Right cardiac atrium (tissue), 5 donors: ENCODE data around the gene CLCN6. TPM values are rescaled to one million over a fixed set of nuclear protein-coding genes. Genes with fewer than 3 reads are reported as not detected.

Source experiments
- ATAC-seq, 2 donors: fragments of 200-7000 bp; cut with Tn5 transposase; one replicate each; pipeline versions ENCODE4 v1.8.0 to v1.9.1; 2020; ENCODE audit warnings: moderate library complexity in 2 of 2, mild to moderate bottlenecking in 1 of 2
- DNase-seq, 3 donors: peaks; one replicate each; pipeline ENCODE4 v3.0.0-alpha.2; 2020
- H3K27ac ChIP-seq: one replicate; pipeline ENCODE4 v1.5.1; 2013; ENCODE audit warnings: mild to moderate bottlenecking, low read length, control low read depth, moderate library complexity
- H3K27me3 ChIP-seq: one replicate; pipeline ENCODE4 v1.6.1; 2013; ENCODE audit not compliant: control insufficient read depth, insufficient read depth
- H3K4me1 ChIP-seq: one replicate; pipeline ENCODE4 v1.6.1; 2013; ENCODE audit warnings: low read length; ENCODE audit not compliant: control insufficient read depth, insufficient read depth
- H3K4me3 ChIP-seq: one replicate; pipeline ENCODE4 v1.5.1; 2013; ENCODE audit warnings: low read length, control low read depth
- H3K9me3 ChIP-seq: one replicate; pipeline ENCODE4 v1.6.1; 2013; ENCODE audit warnings: low read length; ENCODE audit not compliant: control insufficient read depth
- WGBS: extraction: QIAGEN DNeasy Blood & Tissue Kit; methylation state at CpG from one replicate; pipeline ENCODE4 v1.1.7; 2013; 5-methylcytosine and 5-hydroxymethylcytosine counted together
- intact Hi-C, 4 donors: fragments of 100-400 bp; cut with DNase I; formaldehyde crosslinking; loops; one replicate each; pipeline versions ENCODE4 v1.11.0 to v1.14.0; 2022 to 2023
- polyA plus RNA-seq: library from polyadenylated mRNA; stranded (reverse); fragments of 200-250 nt; gene quantifications from one replicate; pipeline ENCODE4 v1.2.3, GENCODE V29; 2013
- total RNA-seq, 4 donors: library from RNA; stranded (reverse); fragmentation: NEBNext Ultra II Directional; extraction: Animal tissue kit (Norgen Biotek cat#: 25700); gene quantifications; one replicate each; pipeline ENCODE4 v1.2.1, GENCODE V29; 2021
- donor health status: healthy with polysubstance abuse.
- donor health status: DM: no; HTN: yes; CAD: no.
- donor health status: DM: no; HTN: no; CAD: no.
- donor health status: DM: no; HTN: yes; CAD: no; lungs with severe emphysema.
- donor health status: DM: yes; HTN: yes; CAD: no.

The CLCN6 gene
- total and polyA plus RNA-seq, 5 donors: 16.2 to 54.9 (median 34.0) TPM

DNA sequence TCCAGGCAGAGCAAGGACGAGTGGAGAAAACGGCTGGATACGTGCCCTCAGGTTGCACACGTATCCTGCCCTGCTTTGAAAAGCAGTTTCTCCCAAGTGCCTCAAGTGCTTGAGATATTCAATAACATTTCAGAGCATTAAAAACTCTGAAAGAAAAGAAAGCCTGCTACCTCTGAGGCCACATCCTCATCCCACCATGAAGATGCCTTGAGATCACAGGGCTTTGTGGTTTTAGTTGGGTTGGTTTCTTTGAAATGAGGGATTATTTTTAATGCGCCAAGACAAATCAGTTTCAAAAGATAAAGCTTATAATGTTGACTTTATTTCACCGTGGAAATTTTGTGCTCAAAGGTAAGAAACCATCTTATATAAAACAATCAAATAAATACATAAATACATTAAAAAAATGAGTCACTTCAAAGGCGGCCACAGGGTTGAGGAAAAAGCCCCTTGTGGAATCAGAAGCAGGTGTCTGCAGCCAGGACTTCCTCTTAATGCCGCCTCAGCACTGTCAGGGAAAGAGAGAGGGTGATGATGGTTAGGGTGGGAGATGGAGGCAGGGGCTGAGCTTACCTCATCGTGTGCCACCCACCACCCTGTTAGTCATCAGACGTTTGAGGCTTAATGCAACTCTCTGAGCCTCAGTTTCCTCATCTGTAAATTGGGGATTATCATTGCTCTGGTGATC is 51.3 kb downstream of the CLCN6 start:
- Histone ChIP-seq H3K27ac (peak overlapping the region; percentile 61), H3K4me1 (no peaks in the 10 kb centered on the region), H3K4me3 (no peak overlapping the region), H3K27me3 (no peaks in the 10 kb centered on the region), H3K9me3 (no peaks in the 10 kb centered on the region)
- ATAC-seq (no peak), DNase-seq (no peak)
- intact Hi-C loops: no loop called here
- WGBS: 43% methylated on average over 10 of the region's 10 CpGs

DNA sequence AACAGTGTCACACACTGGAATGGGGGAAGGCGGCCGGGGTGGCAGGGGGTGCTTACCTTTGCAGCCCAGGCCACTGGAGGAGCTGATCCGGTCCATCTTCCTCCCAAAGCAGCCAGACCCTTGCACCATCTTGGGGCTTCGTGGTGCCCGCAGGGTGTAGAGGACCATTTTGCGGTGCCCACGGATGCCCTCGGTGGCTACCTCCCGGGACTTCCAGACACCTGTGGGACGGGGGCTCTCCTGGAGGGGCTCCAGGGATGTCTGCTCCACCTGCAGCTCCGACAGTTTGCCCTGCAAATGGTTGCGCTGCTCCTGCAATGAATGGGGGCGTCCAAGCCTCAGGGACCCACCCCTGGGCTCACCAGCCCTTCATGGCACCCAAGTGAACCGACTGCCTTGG is 52.2 kb downstream of the CLCN6 start:
- WGBS: 80% methylated on average over 14 of the region's 14 CpGs
- Histone ChIP-seq H3K4me3 (peak overlapping the region; percentile 20), H3K9me3 (no peaks in the 10 kb centered on the region), H3K27ac (peak overlapping the region; percentile 20), H3K27me3 (no peaks in the 10 kb centered on the region), H3K4me1 (no peaks in the 10 kb centered on the region)
- ATAC-seq (peak; percentile 8 to 15), DNase-seq (no peak)
- intact Hi-C loops: no loop called here

DNA sequence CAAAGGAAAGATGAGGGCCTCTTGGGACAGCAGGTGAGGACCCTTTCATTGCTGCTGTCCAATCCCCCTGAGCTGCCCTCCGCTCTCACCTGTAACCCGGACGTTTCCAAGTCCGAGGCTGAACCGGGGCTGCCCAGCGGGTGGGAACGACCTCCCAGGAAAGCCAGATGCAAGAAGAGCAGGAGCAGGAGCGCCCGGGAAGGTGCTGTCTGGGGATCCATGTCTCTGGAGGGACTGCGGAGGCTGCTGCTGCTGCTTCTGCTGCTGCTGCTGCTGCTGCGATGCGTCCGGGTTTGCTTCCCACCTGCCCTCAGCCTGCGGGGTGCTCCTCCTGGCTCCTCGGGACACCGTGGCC is 52.6 kb downstream of the CLCN6 start, which contains the start of gene NPPB:
Gene NPPB, minus strand, starts transcription at position 333 of the 355 bp plus-strand sequence. Its CDS starts 112 bp downstream, at position 221.
- ATAC-seq (no peak), DNase-seq (no peak)
- H3K4me3 ChIP-seq: peak within 1 kb of the TSS; percentile 20
- no peaks in the 10 kb centered on the region for H3K4me1 ChIP-seq
- no peaks in the 10 kb centered on the region for H3K9me3 ChIP-seq
- H3K27ac ChIP-seq: peak within 1 kb of the TSS; percentile 20
- 16% methylated on average over 16 of the region's 16 CpGs for WGBS
- intact Hi-C loops: no loop called here
- H3K27me3 ChIP-seq: no peaks in the 10 kb centered on the region

DNA sequence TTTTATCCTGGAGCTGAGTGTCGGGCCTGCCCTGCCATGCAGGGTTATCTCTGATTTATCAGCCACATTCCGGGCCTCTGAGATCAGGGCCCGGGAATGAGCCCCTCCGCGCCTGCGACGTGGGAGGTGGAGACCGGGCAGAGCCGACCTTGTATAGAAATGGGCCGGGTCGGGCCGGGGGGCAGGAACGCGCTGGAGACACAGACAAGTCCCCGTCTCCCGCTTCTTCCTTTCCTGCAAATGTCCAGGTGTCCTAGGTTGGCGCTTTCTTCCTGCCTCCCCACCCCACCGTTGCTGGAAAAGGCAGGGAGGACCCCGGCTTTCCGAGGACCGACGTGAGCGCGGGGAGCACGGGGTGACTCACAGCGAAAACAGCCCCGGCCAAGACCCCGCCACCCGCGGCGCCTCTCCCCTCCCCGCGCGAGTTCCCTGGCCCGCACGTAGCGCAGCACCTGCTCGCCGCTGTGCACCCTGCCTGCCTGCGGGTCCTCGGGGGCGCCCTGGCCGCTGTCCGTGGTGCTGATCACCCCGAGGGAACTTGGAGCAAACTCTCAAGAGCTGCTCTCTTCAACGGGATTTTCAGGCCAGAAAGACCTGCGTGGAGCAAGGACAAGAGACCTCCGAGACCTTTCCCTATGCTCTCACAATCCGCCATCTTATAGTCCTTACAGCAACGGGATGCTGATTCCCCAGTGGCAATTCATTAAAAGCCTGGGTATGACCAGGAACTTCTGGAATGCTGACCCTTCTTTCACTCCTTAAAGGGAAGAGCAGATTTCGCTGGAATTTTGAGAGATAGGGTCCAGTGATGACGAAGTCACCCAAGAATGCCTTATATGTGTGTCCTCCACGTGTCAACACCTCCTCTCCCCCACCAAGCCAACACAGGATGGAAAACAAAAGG is 53.2 kb downstream of the CLCN6 start:
- Histone ChIP-seq H3K9me3 (no peaks in the 10 kb centered on the region), H3K27me3 (no peaks in the 10 kb centered on the region), H3K4me1 (no peaks in the 10 kb centered on the region), H3K27ac (no peak overlapping the region), H3K4me3 (no peak overlapping the region)
- WGBS: 3% methylated on average over 53 of the region's 53 CpGs
- intact Hi-C loops: no loop called here
- DNase-seq (peak; percentile 76 to 90 (median 89)), ATAC-seq (peak; percentile 68 to 78)

DNA sequence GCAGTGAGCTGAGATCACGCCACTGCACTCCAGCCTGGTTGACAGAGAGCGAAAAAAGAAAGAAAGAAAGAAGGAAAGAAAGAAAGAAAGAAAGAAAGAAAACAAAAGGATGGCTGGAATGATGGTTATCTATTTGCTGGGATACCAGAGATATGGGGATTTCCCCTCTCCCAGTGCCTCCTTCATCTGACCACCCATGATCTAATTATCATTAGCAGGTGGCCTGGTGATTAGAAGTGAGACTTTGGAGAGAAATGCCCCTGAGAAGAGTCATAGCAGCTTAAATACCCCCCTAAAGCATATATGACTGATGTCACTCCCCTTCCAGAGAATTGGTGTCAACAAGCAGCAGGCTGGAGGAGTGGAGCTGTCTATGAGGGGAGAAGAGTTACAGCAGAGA is 54.1 kb downstream of the CLCN6 start:
- intact Hi-C loops: no loop called here
- H3K4me1 ChIP-seq: no peaks in the 10 kb centered on the region
- no peak overlapping the region for H3K4me3 ChIP-seq
- no peak for DNase-seq
- 68% methylated on average over 2 of the region's 2 CpGs for WGBS
- H3K9me3 ChIP-seq: no peaks in the 10 kb centered on the region
- H3K27me3 ChIP-seq: no peaks in the 10 kb centered on the region
- ATAC-seq: no peak
- H3K27ac ChIP-seq: no peak overlapping the region

DNA sequence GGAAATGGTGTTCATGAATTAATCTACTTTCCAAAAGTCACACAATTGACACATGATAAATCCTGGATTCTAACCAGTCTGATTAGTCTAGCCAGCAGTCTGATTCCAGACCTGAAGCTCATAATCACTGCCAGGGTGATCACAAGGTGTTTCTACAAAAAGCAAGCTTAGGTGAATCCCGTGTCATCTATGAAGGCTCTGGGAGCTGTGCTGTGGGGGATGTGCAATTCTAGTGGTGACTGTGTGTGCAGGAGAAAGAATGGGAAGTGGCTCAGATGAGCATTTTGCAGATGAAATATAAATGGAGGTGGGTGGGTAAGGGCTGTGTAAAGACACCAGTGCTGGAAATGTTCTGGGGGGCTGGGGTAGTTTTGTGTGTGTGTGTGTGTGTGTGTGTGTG is 54.6 kb downstream of the CLCN6 start:
- DNase-seq (no peak), ATAC-seq (no peak)
- H3K9me3 ChIP-seq: no peaks in the 10 kb centered on the region
- H3K27ac ChIP-seq: no peak overlapping the region
- H3K4me3 ChIP-seq: no peak overlapping the region
- 38% methylated on average over 1 of the region's 1 CpG for WGBS
- H3K27me3 ChIP-seq: no peaks in the 10 kb centered on the region
- intact Hi-C loops: no loop called here
- no peaks in the 10 kb centered on the region for H3K4me1 ChIP-seq

DNA sequence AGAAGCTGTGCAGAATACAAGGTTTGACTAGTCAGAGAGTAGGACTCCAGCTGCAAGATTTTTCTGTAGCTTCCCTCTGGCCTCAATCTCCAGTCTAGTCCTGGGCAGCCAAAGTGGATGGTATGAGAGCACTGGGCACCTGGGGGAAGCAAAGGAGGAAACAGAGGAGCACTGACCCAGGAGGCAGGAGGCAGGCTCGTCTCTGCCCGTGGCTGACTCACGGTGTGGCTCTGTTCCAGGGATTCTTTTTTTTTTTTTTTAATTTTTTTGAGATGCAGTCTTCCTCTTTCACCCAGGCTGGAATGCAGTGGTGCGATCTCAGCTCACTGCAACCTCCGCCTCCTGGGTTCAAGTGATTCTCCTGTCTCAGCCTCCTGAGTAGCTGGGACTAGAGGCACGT is 56.9 kb downstream of the CLCN6 start:
- H3K9me3 ChIP-seq: no peaks in the 10 kb centered on the region
- H3K27me3 ChIP-seq: no peaks in the 10 kb centered on the region
- no peak for DNase-seq
- H3K27ac ChIP-seq: no peak overlapping the region
- H3K4me3 ChIP-seq: no peak overlapping the region
- ATAC-seq: no peak
- WGBS: 39% methylated on average over 6 of the region's 6 CpGs
- intact Hi-C loops: no loop called here
- no peaks in the 10 kb centered on the region for H3K4me1 ChIP-seq

DNA sequence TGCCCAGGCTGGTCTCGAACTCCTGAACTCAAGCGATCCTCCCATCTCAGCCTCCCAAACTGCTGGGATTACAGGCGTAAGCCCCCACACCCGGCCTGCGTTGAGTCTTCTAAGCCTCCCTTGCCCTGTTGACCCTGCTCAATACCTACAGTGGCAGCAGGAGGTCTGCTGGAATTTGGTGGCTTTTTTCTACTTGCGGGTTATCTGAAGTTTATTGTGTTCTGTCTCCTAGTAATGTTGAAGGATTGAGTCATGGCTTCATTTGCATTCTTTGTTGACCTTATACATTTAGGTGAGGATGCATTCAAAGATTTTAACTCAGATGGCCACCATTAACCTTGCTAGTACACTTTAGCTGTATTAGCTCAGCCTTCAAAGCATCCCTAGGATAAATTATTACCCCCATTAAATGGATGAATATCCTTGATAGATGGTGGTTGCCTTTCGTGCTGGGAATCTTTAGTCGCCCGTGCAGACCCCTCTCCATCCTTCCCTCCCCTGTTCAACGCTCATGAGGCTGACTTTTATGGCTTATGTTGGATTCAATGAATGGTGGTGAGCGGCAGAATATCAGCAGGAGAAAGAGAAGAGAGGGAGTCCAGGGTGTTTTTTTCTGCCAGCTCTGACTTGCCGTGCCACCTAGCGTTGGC is 62.5 kb downstream of the CLCN6 start:
- 83% methylated on average over 13 of the region's 13 CpGs for WGBS
- intact Hi-C loops: no loop called here
- ATAC-seq (no peak), DNase-seq (no peak)
- Histone ChIP-seq H3K27ac (no peak overlapping the region), H3K27me3 (no peaks in the 10 kb centered on the region), H3K4me1 (no peaks in the 10 kb centered on the region), H3K4me3 (no peak overlapping the region), H3K9me3 (no peaks in the 10 kb centered on the region)

DNA sequence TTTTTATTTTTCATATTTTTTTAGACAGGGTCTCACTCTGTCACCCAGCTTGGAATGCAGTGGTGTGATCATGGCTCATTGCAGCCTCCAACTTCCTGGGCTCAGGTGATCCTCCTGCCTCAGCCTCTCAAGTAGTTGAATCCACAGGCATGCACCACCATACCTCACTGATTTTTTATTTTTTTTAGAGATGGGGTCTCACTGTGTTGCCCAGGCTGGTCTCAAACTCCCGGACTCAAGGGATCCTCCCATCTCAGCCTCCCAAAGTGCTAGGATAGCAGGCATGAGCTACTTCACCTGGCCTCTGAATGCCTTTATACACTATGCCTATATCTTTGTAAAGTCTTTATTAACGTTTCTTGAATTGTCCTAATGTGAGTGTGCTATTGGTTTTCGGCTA is 63.1 kb downstream of the CLCN6 start:
- Histone ChIP-seq H3K9me3 (no peaks in the 10 kb centered on the region), H3K4me1 (no peaks in the 10 kb centered on the region), H3K4me3 (no peak overlapping the region), H3K27me3 (no peaks in the 10 kb centered on the region), H3K27ac (no peak overlapping the region)
- intact Hi-C loops: no loop called here
- ATAC-seq: no peak
- WGBS: 84% methylated on average over 3 of the region's 3 CpGs
- no peak for DNase-seq

DNA sequence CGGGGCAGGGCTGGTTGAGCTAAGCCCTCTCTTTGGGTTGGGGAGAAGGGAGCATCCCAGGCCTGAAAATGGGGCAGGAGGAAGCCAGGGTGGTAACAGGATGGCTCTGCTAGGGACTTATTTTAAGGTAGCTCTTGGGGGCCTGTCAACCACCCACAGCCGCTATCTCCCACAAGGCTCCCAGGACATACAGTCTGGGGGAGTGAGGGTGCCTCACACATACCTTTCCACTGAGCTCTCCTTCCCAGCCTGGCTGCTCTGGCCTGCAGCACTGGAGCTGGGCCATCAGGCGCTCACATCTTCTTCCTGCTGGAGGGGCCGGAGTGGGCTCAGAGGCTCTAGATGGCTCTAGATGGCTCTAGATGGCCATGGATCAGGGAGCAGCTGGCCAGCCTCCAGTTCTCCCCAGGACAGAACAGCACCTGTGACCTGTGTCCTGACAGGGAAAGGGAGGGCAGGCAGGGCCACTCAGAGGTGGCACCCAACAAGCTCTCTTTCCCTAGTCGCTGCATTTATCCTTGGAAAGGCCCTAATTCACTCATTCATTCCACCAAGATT is 63.7 kb downstream of the CLCN6 start:
- H3K27me3 ChIP-seq: no peaks in the 10 kb centered on the region
- H3K4me3 ChIP-seq: no peak overlapping the region
- no peak overlapping the region for H3K27ac ChIP-seq
- peaks cover 1% of the 10 kb centered on the region for H3K4me1 ChIP-seq
- no peaks in the 10 kb centered on the region for H3K9me3 ChIP-seq
- intact Hi-C loops: no loop called here
- WGBS: 81% methylated on average over 5 of the region's 5 CpGs
- DNase-seq (no peak), ATAC-seq (no peak)

DNA sequence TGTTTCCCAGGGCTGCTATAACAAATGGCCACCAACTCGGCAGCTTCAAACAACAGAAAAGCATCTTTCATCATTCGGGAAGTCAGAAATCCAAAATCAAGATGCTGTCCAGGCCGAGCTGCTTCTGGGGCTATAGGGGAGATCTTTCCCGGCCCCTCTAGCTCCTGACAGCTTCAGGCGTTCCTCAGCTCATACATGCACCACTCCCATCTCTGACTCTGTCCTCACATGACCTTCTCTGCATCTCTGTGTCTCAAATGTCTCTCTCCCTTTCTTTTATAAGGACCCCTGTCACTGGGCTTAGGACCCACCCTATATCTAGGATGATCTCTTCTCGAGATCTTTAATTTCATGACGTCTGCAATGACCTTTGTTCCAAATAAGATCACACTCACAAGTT is 66.6 kb downstream of the CLCN6 start:
- no peaks in the 10 kb centered on the region for H3K9me3 ChIP-seq
- H3K4me3 ChIP-seq: no peak overlapping the region
- intact Hi-C loops: no loop called here
- DNase-seq (no peak), ATAC-seq (no peak)
- peaks cover 5% of the 10 kb centered on the region for H3K4me1 ChIP-seq
- H3K27me3 ChIP-seq: no peaks in the 10 kb centered on the region
- H3K27ac ChIP-seq: no peak overlapping the region
- WGBS: 63% methylated on average over 7 of the region's 7 CpGs
